Astrocyte of the spinal cord (primary cell): Measurements from ENCODE around the gene POLR1A.

Experiments used
- DNase-seq: peaks from one replicate; pipeline ENCODE4 v3.0.0; 2011; ENCODE audit warnings: low read depth, low spot score
- H3K4me3 ChIP-seq: 2 replicates; pipeline ENCODE4 v1.5.1; 2011; ENCODE audit warnings: low read depth, mild to moderate bottlenecking, low read length, moderate library complexity
- in situ Hi-C: cut with HindIII; loops from 2 replicates; pipeline ENCODE4 v1.10.0; 2017; ENCODE audit warnings: low sequenced_read_pairs
- TF ChIP-seq, protein P1 (sequence below): IDR thresholded peaks from 2 replicates; pipeline ENCODE4 v1.5.1; 2012; ENCODE audit warnings: low read depth, mild to moderate bottlenecking, low read length, inconsistent platforms

POLR1A gene

DNA sequence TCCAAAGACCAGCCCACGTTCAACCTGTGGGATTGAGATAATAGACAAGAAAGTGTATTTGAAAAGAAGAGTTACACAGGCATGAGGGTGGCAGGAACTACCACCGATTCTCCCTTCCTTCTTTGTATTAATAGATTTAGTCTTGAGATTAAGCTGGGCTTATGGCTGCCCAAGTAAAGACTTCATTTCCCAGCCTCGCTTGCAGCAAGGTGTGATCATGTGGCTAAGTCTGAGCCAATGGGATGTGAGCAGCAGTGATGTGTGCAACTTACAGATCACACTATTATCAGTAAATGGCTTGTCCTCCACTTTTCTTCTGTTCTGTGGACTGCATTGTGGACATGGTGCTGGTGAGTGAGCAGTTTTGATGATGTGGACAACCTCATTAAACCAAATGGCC, 101.7 kb downstream of the POLR1A start:
- no peak for DNase-seq
- no peak overlapping the region for H3K4me3 ChIP-seq
- in situ Hi-C loops = no loop called here
- TF ChIP-seq, protein P1, sequence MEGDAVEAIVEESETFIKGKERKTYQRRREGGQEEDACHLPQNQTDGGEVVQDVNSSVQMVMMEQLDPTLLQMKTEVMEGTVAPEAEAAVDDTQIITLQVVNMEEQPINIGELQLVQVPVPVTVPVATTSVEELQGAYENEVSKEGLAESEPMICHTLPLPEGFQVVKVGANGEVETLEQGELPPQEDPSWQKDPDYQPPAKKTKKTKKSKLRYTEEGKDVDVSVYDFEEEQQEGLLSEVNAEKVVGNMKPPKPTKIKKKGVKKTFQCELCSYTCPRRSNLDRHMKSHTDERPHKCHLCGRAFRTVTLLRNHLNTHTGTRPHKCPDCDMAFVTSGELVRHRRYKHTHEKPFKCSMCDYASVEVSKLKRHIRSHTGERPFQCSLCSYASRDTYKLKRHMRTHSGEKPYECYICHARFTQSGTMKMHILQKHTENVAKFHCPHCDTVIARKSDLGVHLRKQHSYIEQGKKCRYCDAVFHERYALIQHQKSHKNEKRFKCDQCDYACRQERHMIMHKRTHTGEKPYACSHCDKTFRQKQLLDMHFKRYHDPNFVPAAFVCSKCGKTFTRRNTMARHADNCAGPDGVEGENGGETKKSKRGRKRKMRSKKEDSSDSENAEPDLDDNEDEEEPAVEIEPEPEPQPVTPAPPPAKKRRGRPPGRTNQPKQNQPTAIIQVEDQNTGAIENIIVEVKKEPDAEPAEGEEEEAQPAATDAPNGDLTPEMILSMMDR = no peak

DNA sequence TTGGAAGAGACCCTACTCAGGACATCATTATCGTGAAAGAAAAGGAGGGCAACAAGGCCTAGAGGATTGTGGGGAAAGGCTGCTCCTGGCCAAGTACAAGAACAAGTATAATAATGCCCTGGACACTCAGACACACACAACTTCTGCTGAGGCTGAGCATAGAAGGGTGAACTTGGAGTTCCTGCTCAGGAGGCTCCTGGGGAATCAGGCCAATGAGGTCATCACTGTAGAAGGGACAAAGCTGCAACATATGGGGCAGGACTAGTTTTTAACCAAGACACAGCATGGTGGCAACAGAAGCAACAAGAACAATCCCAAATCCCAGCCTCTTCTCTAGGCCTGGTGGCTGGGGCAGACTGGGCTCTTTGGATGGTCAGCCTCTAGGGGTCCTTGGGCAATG, 102.6 kb downstream of the POLR1A start:
- TF ChIP-seq, protein P1 = no peak
- H3K4me3 ChIP-seq = no peak overlapping the region
- in situ Hi-C loops = no loop called here
- no peak for DNase-seq

DNA sequence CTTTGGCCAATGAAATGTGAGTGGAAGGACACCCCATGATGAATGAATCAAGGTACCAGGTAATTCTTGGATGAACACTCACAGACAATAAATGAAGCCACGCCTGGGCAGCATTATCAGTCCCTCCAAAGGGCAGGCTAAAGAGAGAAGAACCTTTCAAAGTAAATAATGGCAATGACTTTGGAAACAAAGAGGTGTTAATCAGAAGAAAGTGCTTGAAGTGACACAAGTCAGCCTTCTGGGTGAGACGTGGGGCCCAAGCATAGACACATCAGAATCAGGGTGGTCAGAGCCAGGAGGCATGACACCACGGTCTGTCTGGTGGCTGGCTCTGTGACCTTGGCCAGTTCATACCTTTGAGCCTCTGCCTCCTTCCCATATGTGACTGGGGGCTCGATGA, 103.3 kb downstream of the POLR1A start:
- DNase-seq = no peak
- TF ChIP-seq, protein P1 = no peak
- H3K4me3 ChIP-seq = no peak overlapping the region
- in situ Hi-C loops = no loop called here

DNA sequence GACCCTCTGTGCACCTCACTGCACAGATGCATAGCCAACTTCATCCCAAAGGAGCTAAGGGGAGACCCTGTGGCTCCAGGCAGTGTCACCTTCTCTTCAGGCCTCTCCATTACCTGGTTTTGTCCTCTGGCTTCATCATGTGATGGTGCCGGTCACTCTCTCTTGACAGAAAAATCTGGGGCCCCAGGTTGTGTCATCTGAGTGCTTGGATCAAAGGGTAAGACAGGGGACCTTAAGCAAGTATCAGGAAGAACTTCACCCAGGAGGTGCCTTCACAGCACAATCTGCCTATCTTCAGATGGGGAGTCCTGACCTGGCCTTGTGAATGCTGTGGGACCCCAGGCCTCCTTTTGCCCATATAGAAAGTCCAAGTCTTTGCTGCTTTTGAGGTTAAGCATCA, 104.4 kb downstream of the POLR1A start:
- TF ChIP-seq, protein P1 = no peak
- in situ Hi-C loops = no loop called here
- DNase-seq = no peak

DNA sequence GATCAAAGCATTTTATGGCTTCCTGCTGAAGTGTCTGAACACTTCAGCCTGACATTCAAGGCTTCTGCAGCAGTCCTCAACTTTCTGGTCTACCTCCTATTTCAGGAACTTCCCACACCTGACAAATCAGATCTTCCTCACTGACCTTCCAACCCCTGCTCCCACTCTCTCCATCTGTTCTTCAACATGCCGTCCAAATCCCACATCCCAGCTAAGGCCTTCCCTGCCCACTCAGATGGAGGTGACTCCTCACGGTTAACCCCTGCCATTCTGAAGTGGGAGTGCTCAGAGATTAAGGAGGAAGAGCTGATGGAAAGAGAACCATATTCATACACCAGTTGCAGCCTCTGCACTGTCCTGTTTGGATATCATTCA, 104.8 kb downstream of the POLR1A start:
- in situ Hi-C loops = no loop called here
- DNase-seq = no peak
- TF ChIP-seq, protein P1 = no peak
- no peak overlapping the region for H3K4me3 ChIP-seq

More for the DNA sequence above, 104.4 kb downstream of the POLR1A start:
- no peak overlapping the region for H3K4me3 ChIP-seq

DNA sequence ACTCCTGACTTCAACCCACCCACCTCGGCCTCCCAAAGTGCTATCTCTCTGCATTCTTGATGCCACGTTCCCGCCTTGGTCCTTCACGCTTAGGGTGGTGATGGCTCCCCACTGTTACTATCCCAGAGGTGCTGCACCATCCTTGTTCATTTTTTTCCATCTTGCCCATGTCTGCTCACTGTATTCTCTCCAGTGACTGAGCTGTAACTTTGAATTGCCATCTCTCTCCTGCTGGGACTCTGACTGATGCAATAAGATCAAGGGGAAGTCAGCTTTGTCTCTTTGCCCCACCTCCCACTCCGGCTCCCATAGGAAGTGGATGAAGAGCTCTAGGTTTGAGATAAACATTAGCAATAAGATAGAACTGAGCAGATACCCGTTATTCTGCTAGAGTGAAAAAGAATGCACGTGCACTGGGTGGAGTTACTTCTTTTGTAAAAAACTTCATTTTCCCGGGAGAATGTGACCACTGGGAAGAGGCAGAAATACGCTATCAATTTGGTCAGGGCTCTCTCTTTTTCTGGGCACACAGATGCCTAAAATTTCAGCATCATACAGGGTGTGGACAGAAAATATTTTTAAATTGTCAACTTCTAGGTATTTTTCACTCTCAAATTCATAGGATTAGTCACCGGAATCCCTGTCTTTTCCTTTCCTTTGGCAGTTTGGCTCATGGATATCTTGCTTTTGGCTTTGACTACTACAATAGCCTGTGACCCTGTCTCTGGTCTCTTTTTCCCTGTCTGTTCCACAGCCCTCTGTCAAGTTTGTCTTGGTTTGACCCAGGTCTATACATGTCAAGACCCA, 105.4 kb downstream of the POLR1A start:
- TF ChIP-seq, protein P1 = no peak
- in situ Hi-C loops = no loop called here
- no peak for DNase-seq
- no peak overlapping the region for H3K4me3 ChIP-seq
